IMR-90 (cell line): ENCODE results near the gene PYGL. TPM values are rescaled to one million over a fixed set of nuclear protein-coding genes. Genes with fewer than 3 reads are reported as not detected.

ENCODE experiments used
- ATAC-seq: fragments of 200-7000 bp; cut with Tn5 transposase; 2 replicates; pipeline ENCODE4 v1.9.1; 2020; ENCODE audit warnings: low read depth, mild to moderate bottlenecking, moderate library complexity
- BruUV-seq: library from RNA; stranded (reverse); fragments of 400-500 nt; replicated peaks from 2 replicates; lab custom pipeline; 2021; lab: Mats Ljungman, UMichigan
- CTCF ChIA-PET: fragments of 300-600 bp; formaldehyde crosslinking; extraction: SDS; loops from one replicate; lab custom pipeline; 2021; ENCODE audit warnings: antibody characterized with exemption; lab: Yijun Ruan, JAX
- POLR2A ChIA-PET: fragments of 300-600 bp; sonication (Branson Sonifier 250); formaldehyde crosslinking; loops from one replicate; lab custom pipeline; 2022; ENCODE audit warnings: antibody characterized with exemption; ENCODE audit not compliant: unreplicated experiment; lab: Charles Lee
- DNase-seq: peaks from one replicate; pipeline ENCODE4 v3.0.0; 2013
- H2AFZ ChIP-seq: replicated peaks from 2 replicates; pipeline ENCODE3; 2013; ENCODE audit warnings: low read length, mild to moderate bottlenecking; ENCODE audit not compliant: poor library complexity
- H2AK5ac ChIP-seq: 2 replicates; pipeline ENCODE4 v1.6.1; 2013; ENCODE audit warnings: low read depth, low read length, inconsistent platforms
- H2AK9ac ChIP-seq: replicated peaks from 2 replicates; pipeline ENCODE3; 2013; ENCODE audit warnings: mild to moderate bottlenecking, low read depth, low read length, moderate library complexity; ENCODE audit not compliant: poor library complexity
- H2BK120ac ChIP-seq: 2 replicates; pipeline ENCODE4 v1.6.1; 2013; ENCODE audit warnings: low read depth, low read length, inconsistent platforms
- H2BK15ac ChIP-seq: 3 replicates; pipeline ENCODE4 v1.6.1; 2013; ENCODE audit warnings: low read depth, low read length, inconsistent platforms
- H2BK20ac ChIP-seq: 2 replicates; pipeline ENCODE4 v1.6.1; 2013; ENCODE audit warnings: low read depth, mild to moderate bottlenecking, inconsistent platforms, low read length, moderate library complexity
- H2BK5ac ChIP-seq: 2 replicates; pipeline ENCODE4 v1.6.1; 2013; ENCODE audit warnings: mild to moderate bottlenecking, low read depth, low read length, inconsistent platforms; ENCODE audit not compliant: poor library complexity, severe bottlenecking
- H3K14ac ChIP-seq: replicated peaks from 2 replicates; pipeline ENCODE4 v1.6.1; 2013; ENCODE audit warnings: low read depth, low read length, inconsistent platforms
- H3K18ac ChIP-seq: 2 replicates; pipeline ENCODE4 v1.6.1; 2013; ENCODE audit warnings: low read depth, low read length, control low read depth
- H3K23ac ChIP-seq: 2 replicates; pipeline ENCODE4 v1.6.1; 2013; ENCODE audit warnings: low read depth, low read length, inconsistent platforms
- H3K27ac ChIP-seq: 2 replicates; pipeline ENCODE4 v1.5.1; 2013; ENCODE audit warnings: mild to moderate bottlenecking, control low read depth, low read length; ENCODE audit not compliant: insufficient read depth
- H3K27me3 ChIP-seq: 2 replicates; pipeline ENCODE4 v1.6.1; 2013; ENCODE audit warnings: low read length; ENCODE audit not compliant: control insufficient read depth, insufficient read depth
- H3K36me3 ChIP-seq: 2 replicates; pipeline ENCODE4 v1.6.1; 2013; ENCODE audit warnings: low read length, mixed read lengths; ENCODE audit not compliant: control insufficient read depth, insufficient read depth
- H3K4ac ChIP-seq: 2 replicates; pipeline ENCODE4 v1.6.1; 2013; ENCODE audit warnings: low read depth, low read length, inconsistent platforms
- H3K4me1 ChIP-seq: 2 replicates; pipeline ENCODE4 v1.6.1; 2013; ENCODE audit warnings: low read length, mixed read lengths; ENCODE audit not compliant: control insufficient read depth, insufficient read depth
- H3K4me2 ChIP-seq: 2 replicates; pipeline ENCODE4 v1.6.1; 2013; ENCODE audit warnings: low read depth, mild to moderate bottlenecking, control low read depth, low read length, moderate library complexity
- H3K4me3 ChIP-seq: 2 replicates; pipeline ENCODE4 v1.5.1; 2013; ENCODE audit warnings: low read depth, mild to moderate bottlenecking, control low read depth, low read length, moderate library complexity; ENCODE audit not compliant: insufficient read depth
- H3K56ac ChIP-seq: 2 replicates; pipeline ENCODE4 v1.6.1; 2013; ENCODE audit warnings: low read length, inconsistent platforms; ENCODE audit not compliant: insufficient read depth; ENCODE audit errors: extremely low read depth
- H3K79me1 ChIP-seq, 2 experiments: 2 replicates each; pipeline ENCODE4 v1.6.1; 2013; ENCODE audit warnings: low read length in 2 of 2, inconsistent platforms in 1 of 2, low read depth in 1 of 2
- H3K9ac ChIP-seq: 2 replicates; pipeline ENCODE4 v1.6.1; 2013; ENCODE audit warnings: low read depth, low read length, control low read depth
- H3K9me1 ChIP-seq: 2 replicates; pipeline ENCODE4 v1.6.1; 2013; ENCODE audit warnings: low read length, inconsistent platforms; ENCODE audit not compliant: insufficient read depth
- H3K9me3 ChIP-seq: 2 replicates; pipeline ENCODE4 v1.6.1; 2013; ENCODE audit warnings: low read length; ENCODE audit not compliant: control insufficient read depth, insufficient read depth
- H4K20me1 ChIP-seq: 2 replicates; pipeline ENCODE4 v1.6.1; 2013; ENCODE audit warnings: low read length, inconsistent platforms; ENCODE audit not compliant: insufficient read depth
- H4K5ac ChIP-seq: 2 replicates; pipeline ENCODE4 v1.6.1; 2013; ENCODE audit warnings: mild to moderate bottlenecking, low read depth, low read length, control low read depth
- H4K8ac ChIP-seq, 2 experiments: 2 replicates each; pipeline ENCODE4 v1.6.1; 2013; ENCODE audit warnings: low read depth in 2 of 2, low read length in 2 of 2, control low read depth in 1 of 2, inconsistent platforms in 1 of 2
- H4K91ac ChIP-seq: 2 replicates; pipeline ENCODE4 v1.6.1; 2013; ENCODE audit warnings: low read depth, low read length, inconsistent platforms; ENCODE audit not compliant: insufficient read depth
- CEBPB ChIP-seq: IDR thresholded peaks from 2 replicates; pipeline ENCODE4 v1.6.1; 2012; ENCODE audit warnings: low read depth, low read length, improper control_type of control experiment
- FOS ChIP-seq: fragments of 150-350 bp; IDR thresholded peaks from 2 replicates; pipeline ENCODE4 v1.6.1; 2016; ENCODE audit warnings: low read depth, low read length
- WGBS, 2 experiments: methylation state at CpG; one replicate each; pipeline versions ENCODE4 v1.1.5 to v1.1.7; 2013; ENCODE audit warnings: missing lambda C conversion rate in 2 of 2; ENCODE audit not compliant: insufficient read length in 1 of 2; ENCODE audit errors: extremely low coverage in 2 of 2; 5-methylcytosine and 5-hydroxymethylcytosine counted together
- dilution Hi-C: fragments of 300-500 bp; cut with HindIII; formaldehyde crosslinking; loops from one replicate; pipeline ENCODE4 v1.14.3; 2018; ENCODE audit warnings: low sequenced_read_pairs; ENCODE audit not compliant: unreplicated experiment
- in situ Hi-C: fragments of 300-500 bp; cut with MboI; formaldehyde crosslinking; loops from 3 replicates; pipeline ENCODE4 v1.14.3; 2019; ENCODE audit warnings: low sequenced_read_pairs, inconsistent platforms, mixed read lengths
- intact Hi-C: fragments of 100-400 bp; cut with micrococcal nuclease; formaldehyde crosslinking; loops from 2 replicates; pipeline ENCODE4 v1.10.0; 2022
- polyA plus RNA-seq, 3 experiments: library from polyadenylated mRNA; depleted of rRNA; stranded (reverse); fragments of >200 nt; gene quantifications; 2 replicates each; pipeline ENCODE4 v1.2.3, GENCODE V29; 2012; ENCODE audit warnings: low replicate concordance in 1 of 3
- total RNA-seq: library from RNA; depleted of rRNA; stranded (reverse); fragments of >200 nt; gene quantifications from 2 replicates; pipeline ENCODE4 v1.2.3, GENCODE V29; 2012

The PYGL gene
- total and polyA plus RNA-seq, 2 of the 4 experiments (the other 2 are of a cell fraction): 52.3 to 70.4 TPM

- peak overlapping the region in 1 of 2 experiments; percentile 4; a peak in 1 of 4 replicates for H4K8ac ChIP-seq
- H4K20me1 ChIP-seq: no peaks in the 10 kb centered on the region
- peaks cover 3% of the 10 kb centered on the region; the same call in 1 of the 2 replicates for H3K9me1 ChIP-seq
- H4K5ac ChIP-seq: no peak overlapping the region
- no peak overlapping the region; the same call in 1 of the 2 replicates for H3K4me2 ChIP-seq
- ChIA-PET POLR2A (no interaction called here), CTCF (interaction anchor here (1.1 kb wide), 1 partner anchor 63 kb away, joined by 3 read pairs; no protein-coding TSS in a partner anchor)
- no peak overlapping the region for H2BK5ac ChIP-seq
- in situ Hi-C loops: loop anchor here (5.0 kb wide), 1 partner anchor 65 kb away; no protein-coding TSS in a partner anchor
- no peak overlapping the region for H3K9ac ChIP-seq
- DNase-seq (peak; percentile 48), ATAC-seq (no peak)
- dilution Hi-C loops: no loop called here
- no peak overlapping the region; the same call in 1 of the 2 replicates for H3K27ac ChIP-seq
- 0 out of 2 replicates have a peak, but pooled peaks have one; percentile 22 for TF ChIP-seq CEBPB
- TF ChIP-seq FOS: no peak
- no peak overlapping the region for H3K56ac ChIP-seq
- peak overlapping the region; percentile 58; the same call in 1 of the 2 replicates for H2BK20ac ChIP-seq
- peak overlapping the region; percentile 41; the same call in 1 of the 2 replicates for H3K23ac ChIP-seq
- H2BK15ac ChIP-seq: peak overlapping the region; percentile 40; the same call in 1 of the 3 replicates
- no peak overlapping the region for H3K4me3 ChIP-seq
- peaks cover 17% of the 10 kb centered on the region for H3K4me1 ChIP-seq
- H3K14ac ChIP-seq: 0 out of 2 replicates have a peak overlapping the region, but pooled peaks have one; percentile 45
- peak overlapping the region; percentile 59; the same call in 1 of the 2 replicates for H2BK120ac ChIP-seq
- no peaks in the 10 kb centered on the region for H3K27me3 ChIP-seq
- no peaks in the 10 kb centered on the region for H3K9me3 ChIP-seq
- H2AK5ac ChIP-seq: peak overlapping the region; percentile 67; the same call in 1 of the 2 replicates
- no peaks in the 10 kb centered on the region for H3K36me3 ChIP-seq
- no CpG with 5 or more reads among the region's 4 CpGs for WGBS, 2 experiments
- no TSS peak for BruUV-seq
- H2AFZ ChIP-seq: no peak overlapping the region
- no peak overlapping the region for H4K91ac ChIP-seq
- no peak overlapping the region for H3K18ac ChIP-seq
- intact Hi-C loops: loop anchor here (10.0 kb wide), 1 partner anchor 197 kb away; the partner anchor contains the start of gene SAV1
- no peak overlapping the region for H2AK9ac ChIP-seq
- 0 out of 4 replicates have a peak, but pooled peaks cover 0 to 3% of the 10 kb centered on the region in 2 experiments for H3K79me1 ChIP-seq
- H3K4ac ChIP-seq: peak overlapping the region; percentile 32; the same call in 1 of the 2 replicates
Observed at GRCh38 chr14:50862036-50862570, 82.2 kb downstream of the PYGL start.
